Lower lobe of right lung (tissue), 2 donors: ENCODE data around the gene CFD. TPM values are rescaled to one million over a fixed set of nuclear protein-coding genes. Genes with fewer than 3 reads are reported as not detected.

Experiments
- ATAC-seq, 2 donors: fragments of 200-7000 bp; cut with Tn5 transposase; one replicate each; pipeline ENCODE4 v1.9.1; 2020 to 2022; ENCODE audit warnings: mild to moderate bottlenecking in 2 of 2, moderate library complexity in 2 of 2
- DNase-seq: peaks from one replicate; pipeline ENCODE4 v3.0.0-alpha.2; 2020
- H3K27ac ChIP-seq: fragments of 200-600 bp; one replicate; pipeline ENCODE4 v1.8.0; 2022
- H3K27me3 ChIP-seq: fragments of 200-600 bp; one replicate; pipeline ENCODE4 v1.8.0; 2022; ENCODE audit warnings: low read depth
- H3K36me3 ChIP-seq: fragments of 200-600 bp; one replicate; pipeline ENCODE4 v1.8.0; 2022; ENCODE audit warnings: mild to moderate bottlenecking
- H3K4me1 ChIP-seq: fragments of 200-600 bp; one replicate; pipeline ENCODE4 v1.8.0; 2022
- H3K4me3 ChIP-seq: fragments of 200-600 bp; one replicate; pipeline ENCODE4 v1.8.0; 2022; ENCODE audit warnings: mild to moderate bottlenecking
- H3K9me3 ChIP-seq: fragments of 200-600 bp; one replicate; pipeline ENCODE4 v1.8.0; 2022
- CTCF ChIP-seq: fragments of 200-600 bp; IDR thresholded peaks from one replicate; pipeline ENCODE4 v1.8.0; 2022; ENCODE audit warnings: antibody characterized with exemption, mild to moderate bottlenecking
- intact Hi-C: fragments of 100-400 bp; cut with DNase I; formaldehyde crosslinking; loops from one replicate; pipeline ENCODE4 v1.11.0; 2022
- total RNA-seq: library from RNA; stranded (reverse); fragmentation: NEBNext Ultra II Directional; extraction: Animal tissue kit (Norgen Biotek cat#: 25700); gene quantifications from one replicate; pipeline ENCODE4 v1.2.1, GENCODE V29; 2021
- donor health status: DM: no; HTN: yes; CAD: no; lungs with severe emphysema.

The CFD gene
- total RNA-seq, 1 donor from 2014 or later: 282 TPM

DNA sequence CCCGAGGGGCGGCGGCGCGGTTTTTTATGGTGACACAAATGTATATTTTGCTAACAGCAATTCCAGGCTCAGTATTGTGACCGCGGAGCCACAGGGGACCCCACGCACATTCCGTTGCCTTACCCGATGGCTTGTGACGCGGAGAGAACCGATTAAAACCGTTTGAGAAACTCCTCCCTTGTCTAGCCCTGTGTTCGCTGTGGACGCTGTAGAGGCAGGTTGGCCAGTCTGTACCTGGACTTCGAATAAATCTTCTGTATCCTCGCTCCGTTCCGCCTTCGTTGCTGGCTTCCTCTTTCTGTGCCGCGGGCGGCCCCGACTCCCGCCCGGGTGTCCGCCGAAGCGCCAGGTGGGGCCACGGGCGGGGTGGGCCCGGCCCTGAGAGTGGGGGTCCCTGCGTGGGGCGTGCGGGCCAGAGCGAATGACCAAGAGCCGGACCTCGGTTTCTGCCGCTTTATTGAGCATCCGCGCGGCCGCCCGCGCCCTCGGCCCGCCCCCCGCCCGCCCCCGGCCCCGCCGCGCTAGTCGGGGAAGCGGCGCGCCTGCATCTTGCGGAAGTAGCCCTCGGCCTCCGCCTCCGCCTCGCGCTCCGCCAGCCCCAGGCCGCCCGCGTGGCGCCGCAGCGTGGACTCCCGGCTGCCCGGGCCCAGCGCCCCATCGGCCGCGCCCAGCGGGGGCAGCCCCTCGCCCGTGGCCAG, 47.3 kb upstream of the CFD start:
- Histone ChIP-seq H3K4me3 (no peak overlapping the region), H3K9me3 (no peaks in the 10 kb centered on the region), H3K4me1 (no peaks in the 10 kb centered on the region), H3K27ac (no peak overlapping the region), H3K27me3 (no peaks in the 10 kb centered on the region), H3K36me3 (peaks cover 58% of the 10 kb centered on the region)
- no peak for TF ChIP-seq CTCF
- DNase-seq (no peak), ATAC-seq (no peak)
- intact Hi-C loops: no loop called here

DNA sequence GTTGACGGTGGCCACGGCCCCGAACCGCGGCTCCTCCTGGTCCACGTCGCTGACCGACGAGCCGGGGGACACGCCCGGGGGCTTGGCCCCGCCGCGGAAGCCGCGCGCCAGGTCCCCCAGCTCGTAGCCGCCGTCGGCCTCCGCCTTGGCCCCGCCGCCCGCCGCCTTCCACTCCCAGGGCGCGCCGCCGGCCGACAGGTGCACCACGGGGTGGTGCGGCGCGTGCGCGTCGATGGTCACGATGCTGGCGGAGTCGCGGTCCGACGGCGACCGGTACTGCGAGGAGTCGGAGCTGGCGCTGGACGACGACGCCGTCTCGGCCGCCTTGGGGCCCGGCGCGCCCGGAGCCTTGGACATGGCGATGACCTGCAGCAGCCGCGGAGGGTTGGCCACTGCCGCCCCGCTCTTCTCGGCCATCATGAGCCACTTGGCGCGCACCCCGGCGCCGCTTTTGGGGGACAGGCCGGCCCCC, 46.7 kb upstream of the CFD start:
- H3K4me1 ChIP-seq: no peaks in the 10 kb centered on the region
- intact Hi-C loops: no loop called here
- ATAC-seq: no peak
- H3K36me3 ChIP-seq: peaks cover 53% of the 10 kb centered on the region
- H3K4me3 ChIP-seq: no peak overlapping the region
- H3K27ac ChIP-seq: no peak overlapping the region
- no peak for DNase-seq
- no peaks in the 10 kb centered on the region for H3K27me3 ChIP-seq
- TF ChIP-seq CTCF: no peak
- H3K9me3 ChIP-seq: no peaks in the 10 kb centered on the region

GRCh38 chr19:813219-814151, 46.0 kb upstream of the CFD start:
- no peaks in the 10 kb centered on the region for H3K27me3 ChIP-seq
- ATAC-seq: peak in 1 of 2 donors; percentile 5
- no peak for TF ChIP-seq CTCF
- DNase-seq: no peak
- H3K9me3 ChIP-seq: no peaks in the 10 kb centered on the region
- H3K4me3 ChIP-seq: no peak overlapping the region
- H3K4me1 ChIP-seq: no peaks in the 10 kb centered on the region
- intact Hi-C loops: no loop called here
- H3K27ac ChIP-seq: no peak overlapping the region
- H3K36me3 ChIP-seq: peaks cover 46% of the 10 kb centered on the region

DNA sequence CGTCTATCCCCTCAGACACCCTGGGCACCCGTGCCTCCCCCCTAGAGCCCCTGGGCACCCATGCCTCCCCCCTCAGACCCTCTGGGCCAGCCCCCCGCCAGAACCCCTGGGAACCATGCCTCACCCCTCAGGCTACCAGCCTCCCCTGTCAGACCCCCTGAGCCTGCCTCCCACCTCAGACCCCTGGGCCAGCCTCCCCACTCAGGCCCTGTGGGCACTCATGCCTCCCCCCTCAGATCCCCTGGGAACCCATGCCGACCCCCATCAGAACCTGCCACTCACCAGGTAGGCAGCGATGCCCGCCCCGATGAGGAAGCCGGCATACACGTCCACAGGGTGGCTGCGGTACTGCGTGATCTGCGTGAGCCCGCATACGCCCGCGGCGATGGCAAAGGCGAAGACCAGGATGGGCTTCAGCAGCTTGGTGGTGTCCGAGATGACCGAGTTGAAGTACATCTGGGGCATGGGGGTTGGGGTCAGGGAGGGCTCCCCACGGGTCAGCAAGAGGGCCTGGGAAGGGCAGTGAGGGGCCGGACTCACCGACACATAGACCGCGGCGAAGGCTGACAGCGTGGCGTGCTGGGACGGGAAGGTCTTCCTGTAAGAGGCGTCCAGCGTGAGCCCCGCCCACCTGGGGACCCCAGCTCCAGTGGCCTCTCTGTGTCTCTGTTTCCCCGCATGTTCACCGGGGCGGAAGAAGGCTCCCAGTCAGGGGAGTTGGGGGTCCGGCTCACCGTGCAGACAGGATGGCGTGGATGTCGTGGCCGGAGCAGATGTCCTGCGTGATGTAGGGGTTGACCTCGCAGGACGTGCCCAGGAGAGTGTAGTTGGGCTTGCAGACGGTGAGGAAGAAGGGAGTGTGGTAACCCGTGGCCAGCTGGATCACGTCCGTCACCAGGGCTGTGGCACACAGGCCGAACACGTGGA, 45.0 kb upstream of the CFD start:
- H3K27me3 ChIP-seq: no peaks in the 10 kb centered on the region
- no peak overlapping the region for H3K27ac ChIP-seq
- no peaks in the 10 kb centered on the region for H3K4me1 ChIP-seq
- H3K9me3 ChIP-seq: no peaks in the 10 kb centered on the region
- ATAC-seq (peak; percentile 4 to 20), DNase-seq (no peak)
- no peak overlapping the region for H3K4me3 ChIP-seq
- peaks cover 36% of the 10 kb centered on the region for H3K36me3 ChIP-seq
- intact Hi-C loops: no loop called here
- no peak for TF ChIP-seq CTCF
